Activated naive CD4-positive, alpha-beta T cell treated with anti-CD3 and anti-CD28 coated beads, Interleukin-2, amount 50 U/mL, for 24 hours (primary cell): ENCODE results near the gene ARHGAP45.
"Not testable (repeated sequence)": the region's sequence is repeated elsewhere in the genome, so short reads cannot be mapped to it uniquely, and the experiment has no call there.

Experiments
- H3K27ac Mint-ChIP-seq: one replicate; pipeline ENCODE4 v1.8.0; 2021; ENCODE audit warnings: mild to moderate bottlenecking, mixed read lengths
- H3K27me3 Mint-ChIP-seq: one replicate; pipeline ENCODE4 v1.8.0; 2021; ENCODE audit warnings: mixed read lengths
- H3K36me3 Mint-ChIP-seq: one replicate; pipeline ENCODE4 v1.8.0; 2021; ENCODE audit warnings: mixed read lengths
- H3K4me1 Mint-ChIP-seq: one replicate; pipeline ENCODE4 v1.8.0; 2021; ENCODE audit warnings: mixed read lengths
- H3K4me3 Mint-ChIP-seq: one replicate; pipeline ENCODE4 v1.8.0; 2021; ENCODE audit warnings: mild to moderate bottlenecking, mixed read lengths
- H3K9me3 Mint-ChIP-seq: one replicate; pipeline ENCODE4 v1.8.0; 2021; ENCODE audit warnings: mixed read lengths

The ARHGAP45 gene, protein sequence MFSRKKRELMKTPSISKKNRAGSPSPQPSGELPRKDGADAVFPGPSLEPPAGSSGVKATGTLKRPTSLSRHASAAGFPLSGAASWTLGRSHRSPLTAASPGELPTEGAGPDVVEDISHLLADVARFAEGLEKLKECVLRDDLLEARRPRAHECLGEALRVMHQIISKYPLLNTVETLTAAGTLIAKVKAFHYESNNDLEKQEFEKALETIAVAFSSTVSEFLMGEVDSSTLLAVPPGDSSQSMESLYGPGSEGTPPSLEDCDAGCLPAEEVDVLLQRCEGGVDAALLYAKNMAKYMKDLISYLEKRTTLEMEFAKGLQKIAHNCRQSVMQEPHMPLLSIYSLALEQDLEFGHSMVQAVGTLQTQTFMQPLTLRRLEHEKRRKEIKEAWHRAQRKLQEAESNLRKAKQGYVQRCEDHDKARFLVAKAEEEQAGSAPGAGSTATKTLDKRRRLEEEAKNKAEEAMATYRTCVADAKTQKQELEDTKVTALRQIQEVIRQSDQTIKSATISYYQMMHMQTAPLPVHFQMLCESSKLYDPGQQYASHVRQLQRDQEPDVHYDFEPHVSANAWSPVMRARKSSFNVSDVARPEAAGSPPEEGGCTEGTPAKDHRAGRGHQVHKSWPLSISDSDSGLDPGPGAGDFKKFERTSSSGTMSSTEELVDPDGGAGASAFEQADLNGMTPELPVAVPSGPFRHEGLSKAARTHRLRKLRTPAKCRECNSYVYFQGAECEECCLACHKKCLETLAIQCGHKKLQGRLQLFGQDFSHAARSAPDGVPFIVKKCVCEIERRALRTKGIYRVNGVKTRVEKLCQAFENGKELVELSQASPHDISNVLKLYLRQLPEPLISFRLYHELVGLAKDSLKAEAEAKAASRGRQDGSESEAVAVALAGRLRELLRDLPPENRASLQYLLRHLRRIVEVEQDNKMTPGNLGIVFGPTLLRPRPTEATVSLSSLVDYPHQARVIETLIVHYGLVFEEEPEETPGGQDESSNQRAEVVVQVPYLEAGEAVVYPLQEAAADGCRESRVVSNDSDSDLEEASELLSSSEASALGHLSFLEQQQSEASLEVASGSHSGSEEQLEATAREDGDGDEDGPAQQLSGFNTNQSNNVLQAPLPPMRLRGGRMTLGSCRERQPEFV

DNA sequence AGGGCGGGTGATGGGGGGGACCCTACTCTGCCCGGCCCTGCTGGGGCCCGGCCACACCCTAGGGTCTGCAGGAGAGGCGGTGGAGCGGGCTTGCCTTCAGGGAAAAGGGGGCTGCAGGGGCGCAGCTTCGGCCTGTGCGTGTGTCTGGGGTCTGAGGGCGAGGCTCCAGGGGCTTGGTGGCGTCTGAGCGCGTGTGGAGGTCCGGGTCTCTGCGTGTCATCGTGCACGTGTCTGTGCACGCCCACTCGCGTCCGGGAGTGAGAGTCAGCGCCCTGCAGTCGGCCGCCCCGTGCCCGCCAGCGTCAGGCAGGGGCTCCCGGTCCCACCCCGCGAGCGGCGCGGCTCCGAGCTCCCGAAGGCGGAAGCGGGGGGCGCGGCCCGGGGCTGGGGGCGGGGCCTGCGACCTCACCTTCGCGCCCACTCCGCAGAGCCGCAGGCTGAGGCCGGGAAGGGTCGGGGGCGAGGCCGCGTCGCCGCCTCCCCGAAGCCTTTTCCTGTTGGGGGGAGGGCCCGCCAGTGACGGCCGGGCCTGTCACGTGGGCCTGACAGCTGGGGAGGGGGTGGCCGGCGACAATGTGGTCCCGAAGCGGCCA lies at the start of gene ARHGAP45:
ARHGAP45 (plus strand) TSS at position 420 of the 593 bp plus-strand sequence. CDS start 239 bp downstream, outside the sequence.
- Mint-ChIP-seq H3K4me3 (peak within 1 kb of the TSS; percentile 82), H3K27me3 (no peaks in the 10 kb centered on the region), H3K36me3 (peaks cover 3% of the 10 kb centered on the region), H3K9me3 (no peaks in the 10 kb centered on the region), H3K4me1 (peaks cover 43% of the 10 kb centered on the region), H3K27ac (peak within 1 kb of the TSS; percentile 70)

DNA sequence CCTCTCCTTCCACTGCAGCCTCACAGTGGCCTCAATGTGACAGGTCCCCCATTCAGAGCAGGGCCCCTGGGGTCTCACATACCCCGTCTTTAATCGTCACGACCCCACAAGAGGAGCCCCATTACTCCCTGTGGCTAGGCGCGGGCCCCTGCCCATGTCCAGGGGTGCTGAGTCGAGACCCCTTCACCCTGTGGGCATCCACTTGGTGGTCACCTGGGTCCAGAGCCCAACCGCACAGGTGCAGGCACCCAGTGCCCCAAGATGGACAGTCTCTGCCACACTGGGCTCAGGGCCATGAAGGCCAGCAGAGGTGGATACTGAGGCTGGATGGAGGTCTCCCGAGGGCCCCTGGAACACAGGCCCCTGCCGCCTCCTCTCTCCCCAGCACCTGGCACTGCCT lies 49.1 kb upstream of the ARHGAP45 start:
- Mint-ChIP-seq H3K27ac (no peak overlapping the region), H3K36me3 (no peaks in the 10 kb centered on the region), H3K27me3 (no peaks in the 10 kb centered on the region), H3K4me3 (peak overlapping the region; percentile 91), H3K4me1 (peaks cover 33% of the 10 kb centered on the region), H3K9me3 (no peaks in the 10 kb centered on the region)

DNA sequence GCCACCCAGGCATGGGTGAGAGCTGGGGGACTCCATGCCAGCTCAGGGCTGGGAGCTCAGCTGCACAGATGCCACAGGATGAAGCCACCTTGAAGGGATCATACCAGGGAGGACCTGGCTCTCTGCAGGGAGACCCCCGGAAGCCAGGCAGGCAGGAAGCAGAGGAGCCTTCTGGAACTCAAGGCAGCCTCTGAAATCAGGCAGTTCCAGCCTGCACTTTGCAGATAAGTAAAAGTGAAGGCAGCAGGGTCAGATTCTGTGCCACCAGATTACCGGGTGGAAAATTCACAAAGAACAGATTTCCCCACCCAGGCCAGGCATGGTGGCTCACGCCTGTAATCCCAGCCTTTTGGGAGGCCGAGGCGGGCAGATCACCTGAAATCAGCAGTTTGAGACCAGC lies 48.6 kb upstream of the ARHGAP45 start:
- Mint-ChIP-seq H3K4me3 (peak overlapping the region; percentile 91), H3K36me3 (no peaks in the 10 kb centered on the region), H3K27me3 (no peaks in the 10 kb centered on the region), H3K4me1 (peaks cover 33% of the 10 kb centered on the region), H3K9me3 (no peaks in the 10 kb centered on the region), H3K27ac (peak overlapping the region; percentile 30)

DNA sequence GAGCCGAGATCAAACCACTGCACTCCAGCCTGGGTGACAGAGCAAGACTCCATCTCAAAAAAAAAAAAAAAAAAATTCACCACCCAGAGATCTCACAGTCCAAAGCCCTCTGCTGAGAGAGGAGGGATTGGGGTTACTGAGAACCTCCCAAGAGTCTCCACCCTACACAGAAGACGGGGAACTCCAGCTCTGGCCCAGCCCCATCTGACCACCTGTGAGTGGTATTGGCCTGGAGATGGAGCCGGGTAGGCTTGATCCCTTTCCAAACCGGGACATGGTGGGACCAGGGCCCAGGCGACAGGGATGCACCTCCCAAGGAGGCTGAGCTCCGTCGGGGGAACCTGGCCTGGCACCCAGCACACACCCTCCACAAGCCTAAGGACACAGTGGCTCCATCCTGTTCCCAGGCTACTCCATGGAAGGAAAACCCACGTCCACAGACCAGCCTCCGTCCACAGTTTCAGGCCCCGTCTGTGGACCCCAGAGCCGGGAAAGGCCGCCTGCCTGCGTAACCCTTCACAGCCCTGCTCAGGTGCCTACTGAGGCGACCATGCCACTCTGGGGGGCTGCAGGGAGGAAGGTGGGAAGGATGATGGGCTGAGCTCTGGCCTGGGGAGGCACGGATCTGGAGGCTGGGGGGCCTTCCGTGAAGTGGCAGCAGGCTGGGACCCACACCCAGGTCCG lies 47.9 kb upstream of the ARHGAP45 start:
- Mint-ChIP-seq H3K4me1 (peaks cover 33% of the 10 kb centered on the region), H3K27ac (peak overlapping the region; percentile 30), H3K4me3 (peak overlapping the region; percentile 91), H3K36me3 (no peaks in the 10 kb centered on the region), H3K27me3 (no peaks in the 10 kb centered on the region), H3K9me3 (no peaks in the 10 kb centered on the region)

DNA sequence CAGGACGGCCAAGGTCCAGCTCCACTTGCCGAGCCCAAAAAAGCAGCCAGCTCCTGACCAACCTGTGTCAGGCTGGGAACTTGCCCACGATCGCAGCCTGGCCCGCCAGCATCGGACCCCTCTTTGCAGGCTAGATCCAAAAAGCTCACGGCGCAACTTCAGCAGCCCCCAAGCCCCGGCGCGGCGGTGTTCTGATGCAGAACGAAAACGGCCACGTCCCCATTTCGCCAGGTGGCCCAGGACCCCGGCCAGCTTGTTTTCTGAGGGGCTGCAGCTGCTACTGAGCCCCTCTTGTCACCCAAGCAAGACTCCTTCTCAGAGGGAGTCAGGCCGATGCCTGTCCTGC lies 47.4 kb upstream of the ARHGAP45 start:
- Mint-ChIP-seq H3K27me3 (no peaks in the 10 kb centered on the region), H3K4me1 (peaks cover 33% of the 10 kb centered on the region), H3K9me3 (no peaks in the 10 kb centered on the region), H3K27ac (peak overlapping the region; percentile 85), H3K36me3 (no peaks in the 10 kb centered on the region), H3K4me3 (peak overlapping the region; percentile 91)

DNA sequence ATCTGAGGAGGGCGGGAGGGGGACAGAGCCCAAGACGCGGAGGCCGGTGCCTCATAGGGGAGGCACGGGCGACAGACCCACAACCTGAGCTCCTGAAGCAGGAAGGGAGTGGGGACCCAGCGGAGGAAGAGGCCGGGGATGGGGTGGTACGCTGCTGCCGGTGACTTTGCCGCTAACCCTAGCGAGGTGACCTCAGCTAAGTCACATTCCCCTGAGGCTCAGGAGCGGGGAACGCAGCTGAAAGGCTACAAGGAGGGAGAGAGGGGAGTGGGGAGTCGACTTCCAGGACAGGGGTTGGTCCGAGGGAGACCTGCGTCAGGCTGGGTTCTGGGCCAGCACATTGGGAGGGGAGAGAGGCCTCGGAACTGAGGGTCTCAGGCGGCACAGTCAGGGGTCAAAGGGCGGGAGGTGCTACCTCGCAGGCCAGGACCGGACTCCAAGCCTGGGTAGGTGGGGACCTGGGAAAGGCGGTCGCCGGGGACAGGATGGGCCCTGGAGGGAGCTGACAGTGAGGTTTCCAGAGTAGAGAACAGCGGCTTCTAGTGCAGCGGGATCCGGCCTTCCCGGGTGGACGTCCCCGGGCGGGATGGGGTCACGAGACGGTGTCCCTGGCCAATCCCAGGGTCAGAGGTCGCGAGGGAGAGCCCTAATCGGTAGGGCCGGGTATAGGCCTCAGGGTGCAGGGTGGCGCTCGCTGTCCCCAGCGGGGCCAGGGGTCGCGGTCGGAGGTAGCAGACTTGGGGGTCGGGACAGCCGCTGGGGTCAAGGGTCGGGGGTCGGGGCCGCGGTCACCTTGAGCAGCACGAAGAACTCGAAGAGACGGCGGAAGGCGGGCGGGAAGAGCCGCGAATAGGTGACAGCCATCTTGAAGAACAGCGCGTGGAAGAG lies 46.7 kb upstream of the ARHGAP45 start:
- Mint-ChIP-seq H3K4me3 (peak overlapping the region; percentile 91), H3K9me3 (no peaks in the 10 kb centered on the region), H3K27me3 (no peaks in the 10 kb centered on the region), H3K4me1 (peaks cover 33% of the 10 kb centered on the region), H3K27ac (peak overlapping the region; percentile 85), H3K36me3 (no peaks in the 10 kb centered on the region)

DNA sequence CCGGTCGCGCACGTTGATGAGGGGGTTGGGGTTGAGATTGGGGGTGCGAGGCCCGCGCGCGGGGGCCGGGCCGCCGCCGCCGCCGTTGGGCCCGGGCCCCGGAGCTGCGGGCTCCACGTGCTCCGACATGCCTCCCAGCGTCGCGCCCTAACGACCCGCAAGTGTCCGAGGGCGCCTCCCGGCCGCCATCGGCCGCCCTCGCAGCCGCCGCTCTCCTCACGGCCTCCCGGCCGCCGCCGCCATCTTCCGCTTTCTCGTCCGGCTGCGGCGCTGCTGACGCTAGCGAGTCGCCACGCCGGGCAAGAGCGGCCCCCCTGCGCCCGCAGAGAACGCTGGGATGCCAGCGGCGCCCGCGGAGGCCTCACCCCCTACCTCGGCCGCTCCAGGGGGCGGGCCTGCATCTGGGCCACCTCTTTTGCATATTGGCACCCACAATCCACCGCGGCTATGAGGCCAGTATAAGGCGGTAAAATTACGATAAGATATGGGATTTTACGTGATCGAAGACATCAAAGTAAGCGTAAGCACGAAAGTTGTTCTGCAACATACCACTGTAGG lies 46.0 kb upstream of the ARHGAP45 start, which contains the start of gene TMEM259:
TMEM259 (minus strand) TSS at position 256 of the 558 bp plus-strand sequence; CDS start at position 129, 127 bp downstream.
- H3K4me1 Mint-ChIP-seq: peaks cover 34% of the 10 kb centered on the region
- H3K4me3 Mint-ChIP-seq: peak within 1 kb of the TSS; percentile 91
- H3K36me3 Mint-ChIP-seq: no peaks in the 10 kb centered on the region
- H3K27me3 Mint-ChIP-seq: no peaks in the 10 kb centered on the region
- peak within 1 kb of the TSS; percentile 99 for H3K27ac Mint-ChIP-seq
- no peaks in the 10 kb centered on the region for H3K9me3 Mint-ChIP-seq

DNA sequence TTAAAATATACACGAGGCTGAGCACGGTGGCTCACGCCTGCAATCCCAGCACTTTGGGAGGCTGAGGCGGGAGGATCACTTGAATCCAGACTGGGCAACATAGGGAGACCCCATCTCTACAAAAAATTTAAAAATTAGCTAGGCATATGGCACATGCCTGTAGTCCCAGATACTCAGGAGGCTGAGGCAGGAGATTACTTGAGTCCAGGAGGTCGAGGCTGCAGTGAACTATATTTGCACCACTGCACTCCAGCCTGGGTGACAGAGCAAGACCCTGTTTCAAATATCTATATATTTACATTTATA lies 43.1 kb upstream of the ARHGAP45 start:
- peaks cover 15% of the 10 kb centered on the region for H3K4me1 Mint-ChIP-seq
- H3K9me3 Mint-ChIP-seq, H3K27me3 Mint-ChIP-seq, H3K4me3 Mint-ChIP-seq, H3K36me3 Mint-ChIP-seq: not testable (repeated sequence)
- peak overlapping the region; percentile 65 for H3K27ac Mint-ChIP-seq

DNA sequence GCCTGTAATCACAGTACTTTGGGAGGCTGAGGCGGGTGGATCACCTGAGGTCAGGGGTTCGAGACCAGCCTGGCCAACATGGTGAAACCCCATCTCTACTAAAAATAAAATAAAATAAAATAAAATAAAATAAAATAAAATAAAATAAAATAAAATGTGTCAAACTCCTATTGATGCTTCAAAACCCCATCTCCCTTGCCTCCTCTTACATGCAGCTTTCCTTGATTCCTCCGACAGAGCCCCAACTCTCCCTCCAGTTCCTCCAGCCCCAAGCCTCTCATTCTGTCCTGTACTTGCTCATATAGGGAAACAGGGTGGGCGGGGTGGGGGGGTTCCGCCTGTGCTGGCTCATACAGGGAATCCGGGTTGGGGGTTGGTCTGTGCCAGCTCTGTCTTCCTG lies 41.9 kb upstream of the ARHGAP45 start:
- not testable (repeated sequence) for H3K9me3 Mint-ChIP-seq, H3K27me3 Mint-ChIP-seq, H3K4me3 Mint-ChIP-seq, H3K36me3 Mint-ChIP-seq
- Mint-ChIP-seq H3K4me1 (peaks cover 18% of the 10 kb centered on the region), H3K27ac (peak overlapping the region; percentile 2)

DNA sequence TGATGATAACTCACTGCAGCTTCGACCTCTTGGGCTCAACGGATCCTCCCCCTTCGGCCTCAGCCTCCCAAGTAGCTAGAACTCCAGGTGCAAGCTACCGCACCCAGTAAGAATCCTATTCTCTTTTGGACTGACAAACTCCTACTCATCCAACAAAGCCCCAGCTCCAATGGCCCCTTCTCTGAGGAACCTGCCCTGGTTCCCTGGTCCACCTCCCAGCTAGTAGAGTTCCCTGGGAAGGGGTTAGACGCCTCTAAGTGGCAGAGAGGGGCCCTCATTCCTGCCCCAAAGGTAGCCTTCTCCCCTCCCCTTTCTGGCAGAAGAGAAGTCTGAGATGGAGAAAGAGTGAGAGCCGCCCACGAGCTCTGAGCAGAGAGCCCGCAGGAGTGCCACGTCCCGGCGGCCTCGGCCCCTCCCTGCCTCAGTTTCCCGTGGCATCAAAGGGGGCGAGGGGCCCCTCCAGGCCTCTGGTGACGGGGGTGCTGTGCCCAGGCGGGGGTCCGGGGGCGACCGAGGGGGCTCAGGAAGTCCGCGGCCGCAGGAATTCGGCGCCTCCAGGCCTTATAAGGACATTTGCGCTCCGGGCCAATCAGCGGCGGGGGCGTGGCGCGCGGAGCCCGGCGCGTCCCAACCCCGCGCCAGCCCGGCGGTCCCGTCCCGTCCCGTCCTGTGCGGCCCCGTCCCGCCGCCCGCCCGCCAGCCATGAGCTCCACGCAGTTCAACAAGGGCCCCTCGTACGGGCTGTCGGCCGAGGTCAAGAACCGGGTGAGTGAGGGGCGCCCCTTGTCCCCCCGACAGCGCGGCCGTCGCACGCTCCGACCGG lies 40.8 kb upstream of the ARHGAP45 start, which contains the start of gene CNN2:
CNN2 (plus strand) TSS at position 649 of the 823 bp plus-strand sequence; CDS start at position 703, 54 bp downstream.
- Mint-ChIP-seq H3K27me3 (no peaks in the 10 kb centered on the region), H3K4me1 (peaks cover 27% of the 10 kb centered on the region), H3K36me3 (peaks cover 2% of the 10 kb centered on the region), H3K27ac (peak within 1 kb of the TSS; percentile 89), H3K4me3 (peak within 1 kb of the TSS; percentile 92), H3K9me3 (no peaks in the 10 kb centered on the region)

DNA sequence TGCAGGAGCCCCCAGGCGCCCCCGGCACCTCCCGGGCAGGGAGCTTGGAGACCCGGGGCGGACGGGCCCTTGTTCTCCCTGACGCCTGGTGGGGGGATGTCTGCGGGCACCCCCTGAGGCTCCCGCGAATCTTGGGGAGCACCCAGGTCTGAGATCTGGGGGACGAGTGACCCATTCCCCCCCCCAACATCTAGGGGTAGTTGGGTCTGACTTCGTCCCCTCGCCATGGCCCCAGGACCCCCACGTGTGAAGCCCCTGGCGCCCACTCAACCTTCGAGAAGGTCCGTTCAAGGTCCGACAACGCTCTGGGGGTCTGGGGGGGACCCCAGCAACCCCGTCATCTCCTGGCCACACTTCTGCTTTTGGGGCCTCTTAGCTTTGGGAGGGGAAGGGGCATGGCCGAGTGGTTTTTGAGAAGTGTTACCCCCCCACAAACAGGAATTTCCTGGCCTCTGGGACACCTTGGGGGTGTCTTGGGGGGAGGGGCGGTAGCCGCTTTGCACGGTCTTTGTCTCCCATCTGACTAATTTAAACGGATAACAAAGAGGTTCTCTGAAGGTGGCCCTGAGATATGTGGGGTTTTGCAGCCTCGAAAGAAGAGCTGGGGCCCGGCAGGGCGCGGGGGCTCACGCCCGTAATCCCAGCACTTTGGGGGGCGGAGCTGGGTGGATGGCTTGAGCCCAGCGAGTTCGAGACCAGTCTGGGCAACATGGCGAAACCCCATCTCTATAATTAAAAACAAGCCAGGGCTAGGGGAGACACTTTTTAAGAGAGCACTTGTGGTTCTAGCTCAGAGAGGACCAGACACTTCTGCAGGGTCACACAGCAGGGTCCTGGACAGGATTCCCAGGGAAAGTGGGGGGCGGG lies 40.0 kb upstream of the ARHGAP45 start:
- Mint-ChIP-seq H3K36me3 (peaks cover 2% of the 10 kb centered on the region), H3K9me3 (no peaks in the 10 kb centered on the region), H3K4me3 (peak overlapping the region; percentile 92), H3K4me1 (peaks cover 24% of the 10 kb centered on the region), H3K27ac (peak overlapping the region; percentile 84), H3K27me3 (no peaks in the 10 kb centered on the region)

DNA sequence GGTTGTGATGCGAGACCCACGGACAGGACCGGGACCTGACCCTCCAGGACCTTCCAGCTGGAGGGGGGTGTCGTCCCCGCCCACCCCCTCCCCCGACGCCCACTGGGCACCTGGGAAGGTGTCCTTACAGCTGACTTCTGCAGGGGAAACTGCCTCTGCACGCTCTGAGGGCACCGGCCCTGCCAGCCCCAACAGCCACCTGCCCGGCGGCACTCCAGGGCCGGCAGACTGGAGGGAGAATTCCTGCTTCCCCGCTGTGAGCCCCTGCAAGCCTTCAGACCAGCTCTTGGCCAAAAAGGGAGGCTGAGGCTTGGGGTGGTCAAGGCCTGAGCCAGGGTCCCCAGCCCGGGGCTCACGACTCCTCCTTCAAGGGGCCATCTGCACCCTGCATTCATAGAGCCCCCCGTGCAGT lies 39.3 kb upstream of the ARHGAP45 start:
- H3K27me3 Mint-ChIP-seq: no peaks in the 10 kb centered on the region
- H3K27ac Mint-ChIP-seq: peak overlapping the region; percentile 30
- peak overlapping the region; percentile 92 for H3K4me3 Mint-ChIP-seq
- H3K9me3 Mint-ChIP-seq: no peaks in the 10 kb centered on the region
- peaks cover 29% of the 10 kb centered on the region for H3K4me1 Mint-ChIP-seq
- H3K36me3 Mint-ChIP-seq: peaks cover 2% of the 10 kb centered on the region
